ENCODE results near the gene SSBP4. TPM values are rescaled to one million over a fixed set of nuclear protein-coding genes. Genes with fewer than 3 reads are reported as not detected.
A peak's percentile ranks its signal among the peaks of the same experiment; 100 is the strongest.

Gene SSBP4
- total RNA-seq, 1 donor, result 77.8 TPM

- Histone ChIP-seq H3K9me3 (ENCODE audit: low read depth, low read length) (no peaks in the 10 kb centered on the region), H3K36me3 (ENCODE audit: insufficient read depth, low read length) (peaks cover 25% of the 10 kb centered on the region), H3K4me1 (ENCODE audit: insufficient read depth, low read length) (peaks cover 23% of the 10 kb centered on the region), H3K27ac (ENCODE audit: low read depth, low read length) (peak overlapping the region; percentile 33), H3K4me3 (ENCODE audit: insufficient read depth, low read length) (no peak overlapping the region), H3K4me2 (ENCODE audit: insufficient read depth, low read length) (no peak overlapping the region), H4K20me1 (ENCODE audit: insufficient read depth, low read length) (peaks cover 69% of the 10 kb centered on the region), H3K79me2 (ENCODE audit: insufficient read depth, low read length) (peaks cover 75% of the 10 kb centered on the region), H2AFZ (ENCODE audit: low read length) (no peak overlapping the region), H3K27me3 (ENCODE audit: insufficient read depth, low read length) (no peaks in the 10 kb centered on the region)
- DNase-seq (ENCODE audit: insufficient read length, low spot score, missing footprints), result peak; percentile 44
- no peak for TF ChIP-seq CTCF (IDR thresholded peaks at IDR 0.05; ENCODE audit: extremely low read depth, low read depth, low read length)
Measured at GRCh38 chr19:18467978-18468377, 48.8 kb downstream of the SSBP4 start.

- peaks cover 23% of the 10 kb centered on the region for H3K4me1 ChIP-seq (ENCODE audit: insufficient read depth, low read length)
- no peak overlapping the region for H3K4me3 ChIP-seq (ENCODE audit: insufficient read depth, low read length)
- TF ChIP-seq CTCF (IDR thresholded peaks at IDR 0.05; ENCODE audit: extremely low read depth, low read depth, low read length), result no peak
- no peak overlapping the region for H3K4me2 ChIP-seq (ENCODE audit: insufficient read depth, low read length)
- H4K20me1 ChIP-seq (ENCODE audit: insufficient read depth, low read length), result peaks cover 74% of the 10 kb centered on the region
- H2AFZ ChIP-seq (ENCODE audit: low read length), result no peak overlapping the region
- H3K36me3 ChIP-seq (ENCODE audit: insufficient read depth, low read length), result peaks cover 23% of the 10 kb centered on the region
- H3K9me3 ChIP-seq (ENCODE audit: low read depth, low read length), result no peaks in the 10 kb centered on the region
- H3K79me2 ChIP-seq (ENCODE audit: insufficient read depth, low read length), result peaks cover 80% of the 10 kb centered on the region
- H3K27ac ChIP-seq (ENCODE audit: low read depth, low read length), result peak overlapping the region; percentile 33
- peak; percentile 76 for DNase-seq (ENCODE audit: insufficient read length, low spot score, missing footprints)
- H3K27me3 ChIP-seq (ENCODE audit: insufficient read depth, low read length), result no peaks in the 10 kb centered on the region
Measured at GRCh38 chr19:18468517-18468916, 49.3 kb downstream of the SSBP4 start.

GRCh38 chr19:18469069-18469846 lies 50.1 kb downstream of the SSBP4 start:
- no peak overlapping the region for H3K27ac ChIP-seq (ENCODE audit: low read depth, low read length)
- H3K4me2 ChIP-seq (ENCODE audit: insufficient read depth, low read length), result no peak overlapping the region
- no peak overlapping the region for H2AFZ ChIP-seq (ENCODE audit: low read length)
- no peaks in the 10 kb centered on the region for H3K9me3 ChIP-seq (ENCODE audit: low read depth, low read length)
- peaks cover 79% of the 10 kb centered on the region for H4K20me1 ChIP-seq (ENCODE audit: insufficient read depth, low read length)
- H3K36me3 ChIP-seq (ENCODE audit: insufficient read depth, low read length), result peaks cover 20% of the 10 kb centered on the region
- peak; percentile 96 for DNase-seq (ENCODE audit: insufficient read length, low spot score, missing footprints)
- peaks cover 20% of the 10 kb centered on the region for H3K4me1 ChIP-seq (ENCODE audit: insufficient read depth, low read length)
- H3K27me3 ChIP-seq (ENCODE audit: insufficient read depth, low read length), result no peaks in the 10 kb centered on the region
- peaks cover 85% of the 10 kb centered on the region for H3K79me2 ChIP-seq (ENCODE audit: insufficient read depth, low read length)
- TF ChIP-seq CTCF (IDR thresholded peaks at IDR 0.05; ENCODE audit: extremely low read depth, low read depth, low read length), result peak; percentile 85
- H3K4me3 ChIP-seq (ENCODE audit: insufficient read depth, low read length), result no peak overlapping the region

- Histone ChIP-seq H3K4me1 (ENCODE audit: insufficient read depth, low read length) (peaks cover 8% of the 10 kb centered on the region), H3K9me3 (ENCODE audit: low read depth, low read length) (no peaks in the 10 kb centered on the region), H3K27ac (ENCODE audit: low read depth, low read length) (no peak overlapping the region), H4K20me1 (ENCODE audit: insufficient read depth, low read length) (peaks cover 77% of the 10 kb centered on the region), H3K4me3 (ENCODE audit: insufficient read depth, low read length) (no peak overlapping the region), H3K79me2 (ENCODE audit: insufficient read depth, low read length) (peaks cover 91% of the 10 kb centered on the region), H2AFZ (ENCODE audit: low read length) (no peak overlapping the region), H3K27me3 (ENCODE audit: insufficient read depth, low read length) (no peaks in the 10 kb centered on the region), H3K36me3 (ENCODE audit: insufficient read depth, low read length) (peaks cover 15% of the 10 kb centered on the region), H3K4me2 (ENCODE audit: insufficient read depth, low read length) (no peak overlapping the region)
- DNase-seq (ENCODE audit: insufficient read length, low spot score, missing footprints), result no peak
- no peak for TF ChIP-seq CTCF (IDR thresholded peaks at IDR 0.05; ENCODE audit: extremely low read depth, low read depth, low read length)
Measured at GRCh38 chr19:18470787-18471186, 51.6 kb downstream of the SSBP4 start.
